Ishikawa (cell line): Measurements from ENCODE around the gene DNAAF6.

Source experiments
- CEBPB ChIP-seq: IDR thresholded peaks from 2 replicates; pipeline ENCODE4 v1.6.1; 2012
- CREB1 ChIP-seq: IDR thresholded peaks from 2 replicates; pipeline ENCODE4 v1.6.1; 2012; ENCODE audit warnings: low read depth
- EGR1 ChIP-seq: IDR thresholded peaks from 2 replicates; pipeline ENCODE4 v1.6.1; 2012
- EP300 ChIP-seq: IDR thresholded peaks from 2 replicates; pipeline ENCODE4 v1.6.1; 2012; ENCODE audit warnings: borderline replicate concordance
- FOXM1 ChIP-seq: IDR thresholded peaks from 2 replicates; pipeline ENCODE4 v1.6.1; 2012; ENCODE audit warnings: low read depth, borderline replicate concordance
- MAX ChIP-seq: IDR thresholded peaks from 2 replicates; pipeline ENCODE4 v1.6.1; 2012
- NFIC ChIP-seq: IDR thresholded peaks from 2 replicates; pipeline ENCODE4 v1.6.1; 2012
- RAD21 ChIP-seq: IDR thresholded peaks from 2 replicates; pipeline ENCODE4 v1.6.1; 2012; ENCODE audit warnings: low read depth
- REST ChIP-seq: IDR thresholded peaks from 2 replicates; pipeline ENCODE4 v1.6.1; 2012; ENCODE audit warnings: low read depth, mild to moderate bottlenecking
- TAF1 ChIP-seq: IDR thresholded peaks from 2 replicates; pipeline ENCODE4 v1.6.1; 2012; ENCODE audit warnings: low read depth, mild to moderate bottlenecking
- TCF12 ChIP-seq: IDR thresholded peaks from 2 replicates; pipeline ENCODE4 v1.6.1; 2012; ENCODE audit warnings: low read depth
- TEAD4 ChIP-seq: IDR thresholded peaks from 2 replicates; pipeline ENCODE4 v1.6.1; 2012
- USF1 ChIP-seq: IDR thresholded peaks from 2 replicates; pipeline ENCODE4 v1.6.1; 2012
- YY1 ChIP-seq: IDR thresholded peaks from 2 replicates; pipeline ENCODE4 v1.6.1; 2012; ENCODE audit warnings: low read depth
- ZBTB7A ChIP-seq: IDR thresholded peaks from 2 replicates; pipeline ENCODE4 v1.6.1; 2012; ENCODE audit warnings: low read depth

Gene DNAAF6

GRCh38 chrX:107288676-107289075, 82.3 kb downstream of the DNAAF6 start:
- no peak for TF ChIP-seq CREB1
- no peak for TF ChIP-seq YY1

- no peak for TF ChIP-seq EP300
- no peak for TF ChIP-seq USF1
- TF ChIP-seq MAX, result no peak
- TF ChIP-seq CREB1, result no peak
- no peak for TF ChIP-seq REST
- no peak for TF ChIP-seq FOXM1
- no peak for TF ChIP-seq YY1
- no peak for TF ChIP-seq EGR1
- no peak for TF ChIP-seq NFIC
- no peak for TF ChIP-seq TAF1
- TF ChIP-seq TCF12, result no peak
- no peak for TF ChIP-seq RAD21
- TF ChIP-seq ZBTB7A, result no peak
- TF ChIP-seq CEBPB, result no peak
- TF ChIP-seq TEAD4, result no peak
Observed at GRCh38 chrX:107290019-107290418, 83.6 kb downstream of the DNAAF6 start.

- TF ChIP-seq RAD21, result no peak
- no peak for TF ChIP-seq EP300
- TF ChIP-seq TEAD4, result no peak
- TF ChIP-seq TCF12, result no peak
- no peak for TF ChIP-seq TAF1
- TF ChIP-seq CEBPB, result no peak
- no peak for TF ChIP-seq NFIC
- TF ChIP-seq YY1, result no peak
- TF ChIP-seq EGR1, result no peak
- TF ChIP-seq REST, result no peak
- TF ChIP-seq MAX, result no peak
- TF ChIP-seq ZBTB7A, result no peak
- TF ChIP-seq CREB1, result no peak
- TF ChIP-seq FOXM1, result no peak
- TF ChIP-seq USF1, result no peak
Observed at GRCh38 chrX:107293056-107293455, 86.6 kb downstream of the DNAAF6 start.
